Kidney (tissue), 14 donors: ENCODE measurements around the gene S100A5. TPM values are rescaled to one million over a fixed set of nuclear protein-coding genes. Genes with fewer than 3 reads are reported as not detected.

Experiments used
- DNase-seq, 5 donors: peaks; one replicate each; pipeline ENCODE4 v3.0.0-alpha.2; 2013 to 2020
- FAIRE-seq: peaks from 2 replicates; lab custom pipeline; 2012; peaks lifted over from hg19 to GRCh38; lab: Jason Lieb, UNC
- H3K27ac ChIP-seq, 2 donors: one replicate each; pipeline ENCODE4 v1.7.0; 2013; ENCODE audit warnings: low read depth in 2 of 2, low read length in 2 of 2, inconsistent platforms in 1 of 2
- H3K27me3 ChIP-seq: one replicate; pipeline ENCODE4 v1.7.1; 2013; ENCODE audit warnings: low read length, inconsistent platforms; ENCODE audit not compliant: control insufficient read depth, insufficient read depth
- H3K36me3 ChIP-seq, 3 donors: one replicate each; pipeline versions ENCODE4 v1.7.0 to v1.7.1; 2013; ENCODE audit warnings: low read length in 3 of 3, control low read depth in 1 of 3, inconsistent platforms in 1 of 3; ENCODE audit not compliant: insufficient read depth in 3 of 3, control insufficient read depth in 2 of 3
- H3K4me1 ChIP-seq, 3 donors: one replicate each; pipeline versions ENCODE4 v1.7.0 to v1.7.1; 2013; ENCODE audit warnings: low read length in 3 of 3, inconsistent platforms in 1 of 3, low read depth in 1 of 3; ENCODE audit not compliant: control insufficient read depth in 2 of 3, insufficient read depth in 2 of 3
- H3K4me3 ChIP-seq, 3 donors: one replicate each; pipeline versions ENCODE4 v1.7.0 to v1.8.1; 2013; ENCODE audit warnings: low read length in 3 of 3, control low read depth in 1 of 3, inconsistent platforms in 1 of 3
- H3K9ac ChIP-seq, 3 donors: one replicate each; pipeline versions ENCODE4 v1.7.0 to v1.7.1; 2013; ENCODE audit warnings: low read length in 3 of 3, control low read depth in 1 of 3, inconsistent platforms in 1 of 3
- H3K9me3 ChIP-seq, 3 donors: one replicate each; pipeline versions ENCODE4 v1.7.0 to v1.7.1; 2013; ENCODE audit warnings: low read length in 3 of 3, control low read depth in 1 of 3, inconsistent platforms in 1 of 3; ENCODE audit not compliant: control insufficient read depth in 2 of 3, insufficient read depth in 1 of 3
- intact Hi-C: fragments of 100-400 bp; cut with DNase I; formaldehyde crosslinking; loops from one replicate; pipeline ENCODE4 v1.11.1; 2022
- polyA plus RNA-seq: library from polyadenylated mRNA; stranded (reverse); fragments of 350-450 nt; fragmentation: Illumina TruSeq; extraction: RNeasy Lipid Tissue Mini Kit (QIAGEN cat#74804); gene quantifications from one replicate; pipeline ENCODE4 v1.2.3, GENCODE V29; 2014; ENCODE audit warnings: low read depth, low replicate concordance; ENCODE audit not compliant: insufficient read depth
- total RNA-seq: library from RNA; stranded (reverse); fragmentation: NEBNext Ultra II Directional; extraction: Animal tissue kit (Norgen Biotek cat#: 25700); gene quantifications from one replicate; pipeline ENCODE4 v1.2.1, GENCODE V29; 2021
- TF ChIP-seq, protein P1 (sequence below): IDR thresholded peaks from 3 replicates; pipeline ENCODE4 v1.5.1; 2012; ENCODE audit warnings: mild to moderate bottlenecking, moderate library complexity, borderline replicate concordance; ENCODE audit not compliant: insufficient read depth; ENCODE audit errors: extremely low read depth
- donor health status: control.
- donor health status: control.
- donor health status: control.
- donor health status: control.
- donor health status: control.
- donor health status: DM: yes; HTN: yes; CAD: no.
- donor health status: Normal renal cell carcinoma (clear cell type).

The S100A5 gene
- total and polyA plus RNA-seq, 2 donors from 2014 or later: 0.91 to 1.9 TPM

GRCh38 chr1:153494976-153495535 lies 45.7 kb downstream of the S100A5 start:
- FAIRE-seq (no peak), DNase-seq (peak; percentile 81 to 91 (median 88))
- intact Hi-C loops: loop anchor here (10.0 kb wide), 1 partner anchor 140 kb away; the partner anchor contains the start of gene S100A9
- Histone ChIP-seq H3K4me1 (no peaks in the 10 kb centered on the region), H3K4me3 (no peak overlapping the region), H3K9me3 (no peaks in the 10 kb centered on the region), H3K27ac (no peak overlapping the region), H3K27me3 (no peaks in the 10 kb centered on the region), H3K9ac (no peak overlapping the region), H3K36me3 (no peaks in the 10 kb centered on the region)
- TF ChIP-seq, protein P1, sequence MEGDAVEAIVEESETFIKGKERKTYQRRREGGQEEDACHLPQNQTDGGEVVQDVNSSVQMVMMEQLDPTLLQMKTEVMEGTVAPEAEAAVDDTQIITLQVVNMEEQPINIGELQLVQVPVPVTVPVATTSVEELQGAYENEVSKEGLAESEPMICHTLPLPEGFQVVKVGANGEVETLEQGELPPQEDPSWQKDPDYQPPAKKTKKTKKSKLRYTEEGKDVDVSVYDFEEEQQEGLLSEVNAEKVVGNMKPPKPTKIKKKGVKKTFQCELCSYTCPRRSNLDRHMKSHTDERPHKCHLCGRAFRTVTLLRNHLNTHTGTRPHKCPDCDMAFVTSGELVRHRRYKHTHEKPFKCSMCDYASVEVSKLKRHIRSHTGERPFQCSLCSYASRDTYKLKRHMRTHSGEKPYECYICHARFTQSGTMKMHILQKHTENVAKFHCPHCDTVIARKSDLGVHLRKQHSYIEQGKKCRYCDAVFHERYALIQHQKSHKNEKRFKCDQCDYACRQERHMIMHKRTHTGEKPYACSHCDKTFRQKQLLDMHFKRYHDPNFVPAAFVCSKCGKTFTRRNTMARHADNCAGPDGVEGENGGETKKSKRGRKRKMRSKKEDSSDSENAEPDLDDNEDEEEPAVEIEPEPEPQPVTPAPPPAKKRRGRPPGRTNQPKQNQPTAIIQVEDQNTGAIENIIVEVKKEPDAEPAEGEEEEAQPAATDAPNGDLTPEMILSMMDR: peak; percentile 76

- Histone ChIP-seq H3K36me3 (no peaks in the 10 kb centered on the region), H3K9me3 (no peaks in the 10 kb centered on the region), H3K27me3 (no peaks in the 10 kb centered on the region), H3K4me3 (no peak overlapping the region), H3K4me1 (no peaks in the 10 kb centered on the region), H3K27ac (no peak overlapping the region), H3K9ac (no peak overlapping the region)
- TF ChIP-seq, protein P1: no peak
- DNase-seq (no peak), FAIRE-seq (no peak)
- intact Hi-C loops: loop anchor here (10.0 kb wide), 1 partner anchor 139 kb away; the partner anchor contains the start of gene S100A9
These were observed 47.3 kb downstream of the S100A5 start for GRCh38 chr1:153493343-153493960.

DNA sequence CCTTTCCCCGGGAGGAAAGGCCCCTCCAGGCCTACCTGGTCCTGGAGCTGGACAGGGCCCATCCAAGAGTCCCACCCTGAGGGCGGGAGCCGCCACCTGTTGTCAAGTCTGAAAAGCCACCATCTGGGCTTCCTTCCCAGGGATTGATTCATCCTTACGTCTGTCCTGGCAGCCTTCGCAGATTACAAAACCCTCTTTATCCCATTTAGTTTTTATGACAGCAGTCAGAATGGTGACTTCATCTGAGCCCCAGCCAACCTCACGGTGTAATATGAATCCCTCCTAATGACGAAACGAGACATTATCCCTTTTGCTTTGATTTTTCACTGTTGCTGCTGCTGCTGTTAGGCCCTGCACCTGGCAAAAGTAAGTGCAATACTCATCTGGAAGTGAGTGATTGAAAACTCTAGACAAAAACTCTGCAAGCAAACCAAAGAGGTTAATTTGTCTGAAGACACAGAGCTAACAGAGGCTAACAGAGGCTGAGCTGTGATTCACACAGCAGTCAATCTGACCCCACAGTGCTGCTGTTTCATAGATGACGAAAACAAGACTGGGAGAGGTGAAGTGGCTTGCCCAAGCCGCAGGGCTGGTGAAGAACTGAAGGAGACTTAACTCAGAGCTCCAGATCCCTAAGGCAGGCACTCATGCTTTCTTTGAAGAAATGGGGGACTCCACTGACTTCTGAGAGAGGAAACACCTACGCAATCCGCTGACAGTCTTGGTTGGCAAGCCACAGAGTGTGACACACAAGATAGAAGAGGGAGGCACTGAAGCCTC lies 50.3 kb downstream of the S100A5 start:
- H3K27me3 ChIP-seq: no peaks in the 10 kb centered on the region
- H3K9me3 ChIP-seq: no peaks in the 10 kb centered on the region
- no peak overlapping the region for H3K27ac ChIP-seq
- FAIRE-seq (no peak), DNase-seq (peak in 1 of 5 donors; percentile 35)
- intact Hi-C loops: loop anchor here (10.0 kb wide), 1 partner anchor 136 kb away; the partner anchor contains the start of gene S100A9
- H3K9ac ChIP-seq: no peak overlapping the region
- TF ChIP-seq, protein P1: no peak
- no peaks in the 10 kb centered on the region for H3K36me3 ChIP-seq
- no peaks in the 10 kb centered on the region for H3K4me1 ChIP-seq
- no peak overlapping the region for H3K4me3 ChIP-seq
